Lung (tissue), 12 donors: Measurements from ENCODE around the gene DGKB. TPM values are rescaled to one million over a fixed set of nuclear protein-coding genes. Genes with fewer than 3 reads are reported as not detected.
A peak's percentile ranks its signal among the peaks of the same experiment; 100 is the strongest.

Source experiments
- ATAC-seq: fragments of 200-7000 bp; cut with Tn5 transposase; one replicate; pipeline ENCODE4 v1.9.1; 2020; ENCODE audit warnings: moderate number of reproducible peaks; ENCODE audit not compliant: insufficient read depth, low FRiP score
- DNase-seq, 3 donors: peaks; one replicate each; pipeline ENCODE4 v3.0.0-alpha.2; 2013 to 2017
- H3K27ac ChIP-seq, 2 donors: one replicate each; pipeline ENCODE4 v1.5.1; 2013; ENCODE audit warnings: mild to moderate bottlenecking in 2 of 2, moderate library complexity in 2 of 2, control low read depth in 1 of 2, inconsistent platforms in 1 of 2, low read depth in 1 of 2, low read length in 1 of 2
- H3K27me3 ChIP-seq, 3 donors: one replicate each; pipeline ENCODE4 v1.5.1; 2013; ENCODE audit warnings: low read length in 2 of 3; ENCODE audit not compliant: control insufficient read depth in 3 of 3, insufficient read depth in 3 of 3
- H3K36me3 ChIP-seq, 4 donors: one replicate each; pipeline ENCODE4 v1.5.1; 2013; ENCODE audit warnings: low read length in 4 of 4, mild to moderate bottlenecking in 1 of 4, moderate library complexity in 1 of 4; ENCODE audit not compliant: control insufficient read depth in 4 of 4, insufficient read depth in 4 of 4
- H3K4me1 ChIP-seq, 5 donors: one replicate each; pipeline ENCODE4 v1.5.1; 2013; ENCODE audit warnings: low read length in 5 of 5, mild to moderate bottlenecking in 2 of 5, moderate library complexity in 1 of 5; ENCODE audit not compliant: control insufficient read depth in 5 of 5, insufficient read depth in 5 of 5
- H3K4me3 ChIP-seq: one replicate; pipeline ENCODE4 v1.5.1; 2013; ENCODE audit warnings: mild to moderate bottlenecking, control low read depth, moderate library complexity
- H3K9ac ChIP-seq, 2 donors: one replicate each; pipeline ENCODE4 v1.5.1; 2013; ENCODE audit warnings: low read length in 2 of 2, control low read depth in 1 of 2; ENCODE audit not compliant: insufficient read depth in 1 of 2
- H3K9me3 ChIP-seq, 4 donors: one replicate each; pipeline ENCODE4 v1.5.1; 2013; ENCODE audit warnings: low read length in 3 of 4, mild to moderate bottlenecking in 1 of 4, moderate library complexity in 1 of 4; ENCODE audit not compliant: control insufficient read depth in 4 of 4, insufficient read depth in 3 of 4
- CTCF ChIP-seq: IDR thresholded peaks from 2 replicates; pipeline ENCODE4 v1.5.1; 2012; ENCODE audit warnings: mild to moderate bottlenecking; ENCODE audit errors: control extremely low read depth, extremely low read depth
- WGBS, 2 donors: extraction: QIAGEN DNeasy Blood & Tissue Kit; methylation state at CpG; one replicate each; pipeline ENCODE4 v1.1.7; 2013; 5-methylcytosine and 5-hydroxymethylcytosine counted together
- polyA plus RNA-seq, 2 donors: library from polyadenylated mRNA; stranded (reverse); fragments of 200-250 nt; gene quantifications; one replicate each; pipeline ENCODE4 v1.2.1, GENCODE V29; 2013
- total RNA-seq, 2 donors: library from RNA; depleted of rRNA in 1 of 2; stranded (reverse); fragments of >200 nt in 1 of 2; gene quantifications; one replicate each; pipeline ENCODE4 v1.2.1, GENCODE V29; 2014 to 2021
- donor health status: control.
- donor health status: control.
- donor health status: Bipolar disorder and iron deficiency.
- donor health status: healthy.
- donor health status: DM: yes; HTN: yes; CAD: no.

DGKB gene
- total and polyA plus RNA-seq, 4 donors = under 0.01 to 0.57 (median 0.06) TPM; not detected in 1

GRCh38 chr7:14381306-14381705 lies 521.2 kb downstream of the DGKB start:
- no peak overlapping the region for H3K27ac ChIP-seq
- no peak for TF ChIP-seq CTCF
- no peaks in the 10 kb centered on the region for H3K9me3 ChIP-seq
- no peak overlapping the region for H3K9ac ChIP-seq
- no peak for ATAC-seq
- no peak overlapping the region for H3K4me3 ChIP-seq
- H3K36me3 ChIP-seq = no peaks in the 10 kb centered on the region
- H3K4me1 ChIP-seq = peaks cover 0 to 3% (median 0%) of the 10 kb centered on the region in 5 donors
- H3K27me3 ChIP-seq = no peaks in the 10 kb centered on the region
- no peak for DNase-seq
- WGBS, 2 donors = 86 to 94% methylated on average over 3 of the region's 3 CpGs

DNA sequence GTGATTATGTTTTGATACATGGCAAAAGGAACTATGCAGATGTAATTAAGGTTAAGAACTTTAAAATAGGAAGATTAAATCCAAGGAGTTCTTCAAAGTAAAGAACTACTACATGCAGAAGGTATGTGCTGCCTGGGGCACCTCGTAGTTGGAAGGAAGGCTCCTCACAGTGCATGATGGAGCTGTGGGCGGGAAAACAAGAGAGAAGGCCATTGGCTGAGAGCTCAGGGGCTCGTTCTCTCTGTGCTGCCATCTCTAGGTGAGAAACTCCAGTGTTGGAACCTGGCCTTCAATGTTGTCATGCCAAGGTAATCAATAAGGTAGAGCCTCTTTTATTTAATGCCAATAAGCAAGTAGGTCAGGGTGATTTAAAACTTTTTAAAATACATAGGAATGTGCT lies 521.7 kb downstream of the DGKB start:
- DNase-seq (no peak), ATAC-seq (no peak)
- no peak overlapping the region for H3K27ac ChIP-seq
- no peaks in the 10 kb centered on the region for H3K27me3 ChIP-seq
- H3K9ac ChIP-seq = no peak overlapping the region
- TF ChIP-seq CTCF = no peak
- 81 to 86% methylated on average over 3 of the region's 3 CpGs for WGBS, 2 donors
- no peak overlapping the region for H3K4me3 ChIP-seq
- peaks cover 0 to 2% (median 0%) of the 10 kb centered on the region in 5 donors for H3K4me1 ChIP-seq
- H3K9me3 ChIP-seq = no peaks in the 10 kb centered on the region
- H3K36me3 ChIP-seq = no peaks in the 10 kb centered on the region

DNA sequence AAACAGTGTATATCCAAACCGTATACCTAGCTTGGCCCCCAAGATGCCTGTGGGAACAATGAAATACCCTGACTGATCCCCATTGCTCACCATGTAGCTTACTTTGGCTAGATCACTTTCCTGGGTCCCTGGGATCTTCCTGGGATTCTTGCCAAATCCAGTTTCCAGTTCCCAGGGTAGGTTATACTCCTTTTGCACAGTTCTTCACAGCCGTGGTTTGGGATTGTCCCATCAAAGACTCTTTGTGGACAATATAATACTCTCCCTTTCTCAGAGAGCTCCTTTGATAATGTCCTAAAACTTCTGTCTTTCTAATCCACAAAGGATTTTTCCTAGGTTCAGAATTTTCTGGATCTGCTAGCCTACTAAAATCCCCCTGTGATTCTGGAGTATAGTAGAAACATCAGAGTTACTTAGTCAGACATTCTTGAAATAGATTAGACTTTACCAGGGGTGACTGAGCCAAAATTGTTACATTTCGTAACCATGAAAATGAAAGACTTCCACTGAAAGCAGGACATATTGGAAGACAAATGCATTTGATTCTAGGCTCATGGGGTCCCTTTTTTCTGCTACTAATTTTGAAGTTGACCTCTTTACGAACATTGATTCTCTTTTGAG lies 524.8 kb downstream of the DGKB start:
- Histone ChIP-seq H3K36me3 (no peaks in the 10 kb centered on the region), H3K9me3 (no peaks in the 10 kb centered on the region), H3K9ac (no peak overlapping the region), H3K27me3 (no peaks in the 10 kb centered on the region), H3K4me3 (no peak overlapping the region), H3K27ac (peak overlapping the region in 1 of 2 donors; percentile 4), H3K4me1 (peaks cover 0 to 2% (median 0%) of the 10 kb centered on the region in 5 donors)
- TF ChIP-seq CTCF = no peak
- no peak for ATAC-seq
- peak in 2 of 3 donors; percentile 26 to 49 for DNase-seq
- 79 to 85% methylated on average over 4 of the region's 4 CpGs for WGBS, 2 donors

DNA sequence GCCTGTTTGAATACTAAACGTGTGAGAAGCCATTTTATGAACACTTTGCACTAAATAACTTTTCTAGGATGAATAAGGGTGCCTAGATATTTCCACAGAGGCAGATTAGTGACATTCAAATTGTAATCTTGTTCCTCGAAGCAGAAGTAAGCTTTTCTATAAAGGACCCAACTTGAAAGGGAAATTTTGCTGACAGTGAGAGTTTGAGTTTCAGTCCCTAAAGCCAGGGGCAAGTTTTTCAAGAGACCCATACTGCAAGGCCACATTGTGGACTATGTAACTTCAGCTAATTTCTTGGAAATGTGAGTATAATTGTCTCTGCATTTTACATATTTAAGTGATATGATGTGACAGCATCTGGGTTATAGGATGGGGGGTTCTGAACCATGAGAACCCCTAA lies 525.8 kb downstream of the DGKB start:
- Histone ChIP-seq H3K9me3 (no peaks in the 10 kb centered on the region), H3K4me1 (peaks cover 0 to 2% (median 0%) of the 10 kb centered on the region in 5 donors), H3K36me3 (no peaks in the 10 kb centered on the region), H3K27me3 (no peaks in the 10 kb centered on the region), H3K4me3 (no peak overlapping the region), H3K27ac (no peak overlapping the region), H3K9ac (no peak overlapping the region)
- TF ChIP-seq CTCF = no peak
- ATAC-seq = no peak
- 65 to 72% methylated on average over 2 of the region's 2 CpGs for WGBS, 2 donors
- DNase-seq = no peak
